Activated CD4-positive, alpha-beta T cell treated with anti-CD3 and anti-CD28 coated beads, Interleukin-2, amount 50 U/mL, for 4 hours (primary cell): ENCODE measurements around the gene SH3GLB2.
"Not testable (repeated sequence)": the region's sequence is repeated elsewhere in the genome, so short reads cannot be mapped to it uniquely, and the experiment has no call there.

Experiments used
- DNase-seq, 2 experiments: peaks; one replicate each; pipeline ENCODE4 v3.0.0-alpha.2; 2020

SH3GLB2 gene

GRCh38 chr9:129053020-129053419 lies 24.9 kb upstream of the SH3GLB2 start:
- no peak for DNase-seq

GRCh38 chr9:129052592-129052991 lies 24.5 kb upstream of the SH3GLB2 start:
- no peak for DNase-seq

GRCh38 chr9:129042016-129042415 lies 13.9 kb upstream of the SH3GLB2 start:
- DNase-seq: no peak

GRCh38 chr9:129040113-129040643 lies 12.0 kb upstream of the SH3GLB2 start:
- DNase-seq: no peak

- DNase-seq: no peak
These were observed 10.2 kb upstream of the SH3GLB2 start for GRCh38 chr9:129038109-129038852.

GRCh38 chr9:129037767-129038098 lies 9.6 kb upstream of the SH3GLB2 start:
- DNase-seq: no peak

- DNase-seq: no peak
These were observed 9.0 kb upstream of the SH3GLB2 start for GRCh38 chr9:129036923-129037766.

- DNase-seq: peak; percentile 86 to 87
These were observed 8.3 kb upstream of the SH3GLB2 start, which contains the start of gene MIGA2 for GRCh38 chr9:129036241-129036922. Gene MIGA2 (plus strand): TSS chr9:129036626. CDS start chr9:129040595, 3,969 bp downstream.

- not testable (repeated sequence) for DNase-seq
These were observed 7.7 kb upstream of the SH3GLB2 start for GRCh38 chr9:129035838-129036237.

- no peak for DNase-seq
These were observed 5.1 kb upstream of the SH3GLB2 start for GRCh38 chr9:129033216-129033615.

GRCh38 chr9:129032541-129033159 lies 4.5 kb upstream of the SH3GLB2 start:
- DNase-seq: no peak

- no peak for DNase-seq
These were observed 3.4 kb upstream of the SH3GLB2 start for GRCh38 chr9:129031514-129031913.

- DNase-seq: no peak
These were observed 2.1 kb upstream of the SH3GLB2 start for GRCh38 chr9:129030191-129030590.

- DNase-seq: no peak
These were observed 393 bp downstream of the SH3GLB2 start for GRCh38 chr9:129027685-129028191.

- DNase-seq: no peak
These were observed 877 bp downstream of the SH3GLB2 start for GRCh38 chr9:129027224-129027684.

- no peak for DNase-seq
These were observed 1.5 kb downstream of the SH3GLB2 start for GRCh38 chr9:129026442-129027223.

- DNase-seq: no peak
These were observed 4.3 kb downstream of the SH3GLB2 start for GRCh38 chr9:129023908-129024233.

- DNase-seq: no peak
These were observed 4.9 kb downstream of the SH3GLB2 start for GRCh38 chr9:129023036-129023907.

GRCh38 chr9:129022037-129022436 lies 6.1 kb downstream of the SH3GLB2 start:
- no peak for DNase-seq

- DNase-seq: no peak
These were observed 7.0 kb downstream of the SH3GLB2 start for GRCh38 chr9:129021091-129021490.

- no peak for DNase-seq
These were observed 13.5 kb downstream of the SH3GLB2 start for GRCh38 chr9:129014608-129015007.
